IMR-90 (cell line): ENCODE measurements around the gene ZBTB22. TPM values are rescaled to one million over a fixed set of nuclear protein-coding genes. Genes with fewer than 3 reads are reported as not detected.

Source experiments
- ATAC-seq: fragments of 200-7000 bp; cut with Tn5 transposase; 2 replicates; pipeline ENCODE4 v1.9.1; 2020; ENCODE audit warnings: low read depth, mild to moderate bottlenecking, moderate library complexity
- BruUV-seq: library from RNA; stranded (reverse); fragments of 400-500 nt; replicated peaks from 2 replicates; lab custom pipeline; 2021; lab: Mats Ljungman, UMichigan
- CTCF ChIA-PET: fragments of 300-600 bp; formaldehyde crosslinking; extraction: SDS; loops from one replicate; lab custom pipeline; 2021; ENCODE audit warnings: antibody characterized with exemption; lab: Yijun Ruan, JAX
- POLR2A ChIA-PET: fragments of 300-600 bp; sonication (Branson Sonifier 250); formaldehyde crosslinking; loops from one replicate; lab custom pipeline; 2022; ENCODE audit warnings: antibody characterized with exemption; ENCODE audit not compliant: unreplicated experiment; lab: Charles Lee
- DNase-seq: peaks from one replicate; pipeline ENCODE4 v3.0.0; 2013
- H2AFZ ChIP-seq: replicated peaks from 2 replicates; pipeline ENCODE3; 2013; ENCODE audit warnings: low read length, mild to moderate bottlenecking; ENCODE audit not compliant: poor library complexity
- H2AK5ac ChIP-seq: 2 replicates; pipeline ENCODE4 v1.6.1; 2013; ENCODE audit warnings: low read depth, low read length, inconsistent platforms
- H2AK9ac ChIP-seq: replicated peaks from 2 replicates; pipeline ENCODE3; 2013; ENCODE audit warnings: mild to moderate bottlenecking, low read depth, low read length, moderate library complexity; ENCODE audit not compliant: poor library complexity
- H2BK120ac ChIP-seq: 2 replicates; pipeline ENCODE4 v1.6.1; 2013; ENCODE audit warnings: low read depth, low read length, inconsistent platforms
- H2BK15ac ChIP-seq: 3 replicates; pipeline ENCODE4 v1.6.1; 2013; ENCODE audit warnings: low read depth, low read length, inconsistent platforms
- H2BK20ac ChIP-seq: 2 replicates; pipeline ENCODE4 v1.6.1; 2013; ENCODE audit warnings: low read depth, mild to moderate bottlenecking, inconsistent platforms, low read length, moderate library complexity
- H2BK5ac ChIP-seq: 2 replicates; pipeline ENCODE4 v1.6.1; 2013; ENCODE audit warnings: mild to moderate bottlenecking, low read depth, low read length, inconsistent platforms; ENCODE audit not compliant: poor library complexity, severe bottlenecking
- H3K14ac ChIP-seq: replicated peaks from 2 replicates; pipeline ENCODE4 v1.6.1; 2013; ENCODE audit warnings: low read depth, low read length, inconsistent platforms
- H3K18ac ChIP-seq: 2 replicates; pipeline ENCODE4 v1.6.1; 2013; ENCODE audit warnings: low read depth, low read length, control low read depth
- H3K23ac ChIP-seq: 2 replicates; pipeline ENCODE4 v1.6.1; 2013; ENCODE audit warnings: low read depth, low read length, inconsistent platforms
- H3K27ac ChIP-seq: 2 replicates; pipeline ENCODE4 v1.5.1; 2013; ENCODE audit warnings: mild to moderate bottlenecking, control low read depth, low read length; ENCODE audit not compliant: insufficient read depth
- H3K27me3 ChIP-seq: 2 replicates; pipeline ENCODE4 v1.6.1; 2013; ENCODE audit warnings: low read length; ENCODE audit not compliant: control insufficient read depth, insufficient read depth
- H3K36me3 ChIP-seq: 2 replicates; pipeline ENCODE4 v1.6.1; 2013; ENCODE audit warnings: low read length, mixed read lengths; ENCODE audit not compliant: control insufficient read depth, insufficient read depth
- H3K4ac ChIP-seq: 2 replicates; pipeline ENCODE4 v1.6.1; 2013; ENCODE audit warnings: low read depth, low read length, inconsistent platforms
- H3K4me1 ChIP-seq: 2 replicates; pipeline ENCODE4 v1.6.1; 2013; ENCODE audit warnings: low read length, mixed read lengths; ENCODE audit not compliant: control insufficient read depth, insufficient read depth
- H3K4me2 ChIP-seq: 2 replicates; pipeline ENCODE4 v1.6.1; 2013; ENCODE audit warnings: low read depth, mild to moderate bottlenecking, control low read depth, low read length, moderate library complexity
- H3K4me3 ChIP-seq: 2 replicates; pipeline ENCODE4 v1.5.1; 2013; ENCODE audit warnings: low read depth, mild to moderate bottlenecking, control low read depth, low read length, moderate library complexity; ENCODE audit not compliant: insufficient read depth
- H3K56ac ChIP-seq: 2 replicates; pipeline ENCODE4 v1.6.1; 2013; ENCODE audit warnings: low read length, inconsistent platforms; ENCODE audit not compliant: insufficient read depth; ENCODE audit errors: extremely low read depth
- H3K79me1 ChIP-seq, 2 experiments: 2 replicates each; pipeline ENCODE4 v1.6.1; 2013; ENCODE audit warnings: low read length in 2 of 2, inconsistent platforms in 1 of 2, low read depth in 1 of 2
- H3K9ac ChIP-seq: 2 replicates; pipeline ENCODE4 v1.6.1; 2013; ENCODE audit warnings: low read depth, low read length, control low read depth
- H3K9me1 ChIP-seq: 2 replicates; pipeline ENCODE4 v1.6.1; 2013; ENCODE audit warnings: low read length, inconsistent platforms; ENCODE audit not compliant: insufficient read depth
- H3K9me3 ChIP-seq: 2 replicates; pipeline ENCODE4 v1.6.1; 2013; ENCODE audit warnings: low read length; ENCODE audit not compliant: control insufficient read depth, insufficient read depth
- H4K20me1 ChIP-seq: 2 replicates; pipeline ENCODE4 v1.6.1; 2013; ENCODE audit warnings: low read length, inconsistent platforms; ENCODE audit not compliant: insufficient read depth
- H4K5ac ChIP-seq: 2 replicates; pipeline ENCODE4 v1.6.1; 2013; ENCODE audit warnings: mild to moderate bottlenecking, low read depth, low read length, control low read depth
- H4K8ac ChIP-seq, 2 experiments: 2 replicates each; pipeline ENCODE4 v1.6.1; 2013; ENCODE audit warnings: low read depth in 2 of 2, low read length in 2 of 2, control low read depth in 1 of 2, inconsistent platforms in 1 of 2
- H4K91ac ChIP-seq: 2 replicates; pipeline ENCODE4 v1.6.1; 2013; ENCODE audit warnings: low read depth, low read length, inconsistent platforms; ENCODE audit not compliant: insufficient read depth
- BHLHE40 ChIP-seq: fragments of 150-350 bp; IDR thresholded peaks from 2 replicates; pipeline ENCODE4 v1.6.1; 2016; ENCODE audit warnings: mild to moderate bottlenecking, low read depth, low read length
- CHD1 ChIP-seq: IDR thresholded peaks from 2 replicates; pipeline ENCODE4 v1.6.1; 2012; ENCODE audit warnings: low read depth, low read length, improper control_type of control experiment
- FOS ChIP-seq: fragments of 150-350 bp; IDR thresholded peaks from 2 replicates; pipeline ENCODE4 v1.6.1; 2016; ENCODE audit warnings: low read depth, low read length
- MAZ ChIP-seq: IDR thresholded peaks from 2 replicates; pipeline ENCODE4 v1.6.1; 2012; ENCODE audit warnings: low read depth, mild to moderate bottlenecking, low read length, improper control_type of control experiment, moderate library complexity, borderline replicate concordance
- MXI1 ChIP-seq: IDR thresholded peaks from 2 replicates; pipeline ENCODE4 v1.6.1; 2012; ENCODE audit warnings: low read depth, mild to moderate bottlenecking, low read length, moderate library complexity, borderline replicate concordance
- NFE2L2 ChIP-seq: fragments of 150-350 bp; IDR thresholded peaks from 2 replicates; pipeline ENCODE4 v1.6.1; 2016; ENCODE audit warnings: low read depth, mild to moderate bottlenecking, low read length
- POLR2A ChIP-seq: IDR thresholded peaks from 2 replicates; pipeline ENCODE4 v1.6.1; 2012; ENCODE audit warnings: mild to moderate bottlenecking, low read depth, low read length
- RFX5 ChIP-seq: IDR thresholded peaks from 2 replicates; pipeline ENCODE4 v1.8.0; 2012; ENCODE audit warnings: low read depth, mild to moderate bottlenecking, low read length, moderate library complexity
- SMC3 ChIP-seq: fragments of 150-350 bp; IDR thresholded peaks from 2 replicates; pipeline ENCODE4 v1.6.1; 2016; ENCODE audit warnings: low read depth, mild to moderate bottlenecking, antibody characterized with exemption, low read length, moderate library complexity
- WGBS, 2 experiments: methylation state at CpG; one replicate each; pipeline versions ENCODE4 v1.1.5 to v1.1.7; 2013; ENCODE audit warnings: missing lambda C conversion rate in 2 of 2; ENCODE audit not compliant: insufficient read length in 1 of 2; ENCODE audit errors: extremely low coverage in 2 of 2; 5-methylcytosine and 5-hydroxymethylcytosine counted together
- dilution Hi-C: fragments of 300-500 bp; cut with HindIII; formaldehyde crosslinking; loops from one replicate; pipeline ENCODE4 v1.14.3; 2018; ENCODE audit warnings: low sequenced_read_pairs; ENCODE audit not compliant: unreplicated experiment
- in situ Hi-C: fragments of 300-500 bp; cut with MboI; formaldehyde crosslinking; loops from 3 replicates; pipeline ENCODE4 v1.14.3; 2019; ENCODE audit warnings: low sequenced_read_pairs, inconsistent platforms, mixed read lengths
- intact Hi-C: fragments of 100-400 bp; cut with micrococcal nuclease; formaldehyde crosslinking; loops from 2 replicates; pipeline ENCODE4 v1.10.0; 2022
- polyA plus RNA-seq, 3 experiments: library from polyadenylated mRNA; depleted of rRNA; stranded (reverse); fragments of >200 nt; gene quantifications; 2 replicates each; pipeline ENCODE4 v1.2.3, GENCODE V29; 2012; ENCODE audit warnings: low replicate concordance in 1 of 3
- total RNA-seq: library from RNA; depleted of rRNA; stranded (reverse); fragments of >200 nt; gene quantifications from 2 replicates; pipeline ENCODE4 v1.2.3, GENCODE V29; 2012
- TF ChIP-seq, protein P1 (sequence below): fragments of 150-350 bp; IDR thresholded peaks from 2 replicates; pipeline ENCODE4 v1.6.1; 2016; ENCODE audit warnings: low read depth, mild to moderate bottlenecking, low read length, moderate library complexity, borderline replicate concordance

ZBTB22 gene
- total and polyA plus RNA-seq, 2 of the 4 experiments (the other 2 are of a cell fraction), result 6.8 to 13.0 TPM

GRCh38 chr6:33324125-33324524 is 6.6 kb upstream of the ZBTB22 start:
- H4K91ac ChIP-seq, result no peak overlapping the region
- H2AK5ac ChIP-seq, result no peak overlapping the region
- intact Hi-C loops, result no loop called here
- CTCF ChIA-PET, result no interaction called here
- no peaks in the 10 kb centered on the region for H3K9me3 ChIP-seq
- POLR2A ChIA-PET, result no interaction called here
- H3K18ac ChIP-seq, result no peak overlapping the region
- peaks cover 19% of the 10 kb centered on the region for H3K36me3 ChIP-seq
- H3K23ac ChIP-seq, result no peak overlapping the region
- no peak overlapping the region; a peak in 1 of 4 replicates for H4K8ac ChIP-seq
- peaks cover 20 to 33% of the 10 kb centered on the region in 2 experiments for H3K79me1 ChIP-seq
- peaks cover 26% of the 10 kb centered on the region for H3K4me1 ChIP-seq
- H3K9ac ChIP-seq, result no peak overlapping the region
- no peak overlapping the region for H3K14ac ChIP-seq
- H3K27ac ChIP-seq, result no peak overlapping the region
- 0 out of 2 replicates have a peak overlapping the region, but pooled peaks have one; percentile 79 for H3K4me2 ChIP-seq
- H4K5ac ChIP-seq, result no peak overlapping the region
- no peak overlapping the region for H2BK120ac ChIP-seq
- no peak for ATAC-seq
- no peak overlapping the region for H3K4ac ChIP-seq
- peaks cover 6% of the 10 kb centered on the region for H4K20me1 ChIP-seq
- no peak for DNase-seq
- no peak overlapping the region for H2AFZ ChIP-seq
- no peak overlapping the region for H2BK15ac ChIP-seq
- no peak overlapping the region for H2BK5ac ChIP-seq
- H3K27me3 ChIP-seq, result no peaks in the 10 kb centered on the region
- no peak overlapping the region for H3K4me3 ChIP-seq
- H2BK20ac ChIP-seq, result no peak overlapping the region
- no peak overlapping the region for H2AK9ac ChIP-seq
- dilution Hi-C loops, result no loop called here
- no CpG with 5 or more reads among the region's 7 CpGs for WGBS, 2 experiments
- peaks cover 17% of the 10 kb centered on the region for H3K9me1 ChIP-seq
- TF ChIP-seq CHD1 (no peak), NFE2L2 (no peak), RFX5 (no peak), BHLHE40 (no peak), FOS (no peak), MXI1 (no peak), SMC3 (no peak), POLR2A (no peak), MAZ (no peak)
- TF ChIP-seq, protein P1, sequence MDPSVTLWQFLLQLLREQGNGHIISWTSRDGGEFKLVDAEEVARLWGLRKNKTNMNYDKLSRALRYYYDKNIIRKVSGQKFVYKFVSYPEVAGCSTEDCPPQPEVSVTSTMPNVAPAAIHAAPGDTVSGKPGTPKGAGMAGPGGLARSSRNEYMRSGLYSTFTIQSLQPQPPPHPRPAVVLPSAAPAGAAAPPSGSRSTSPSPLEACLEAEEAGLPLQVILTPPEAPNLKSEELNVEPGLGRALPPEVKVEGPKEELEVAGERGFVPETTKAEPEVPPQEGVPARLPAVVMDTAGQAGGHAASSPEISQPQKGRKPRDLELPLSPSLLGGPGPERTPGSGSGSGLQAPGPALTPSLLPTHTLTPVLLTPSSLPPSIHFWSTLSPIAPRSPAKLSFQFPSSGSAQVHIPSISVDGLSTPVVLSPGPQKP, result no peak
- no TSS peak for BruUV-seq
- in situ Hi-C loops, result no loop called here
- H3K56ac ChIP-seq, result no peak overlapping the region
